Vagina (tissue), 2 donors: Measurements from ENCODE around the gene SH3YL1. TPM values are rescaled to one million over a fixed set of nuclear protein-coding genes. Genes with fewer than 3 reads are reported as not detected.

Experiments used
- DNase-seq, 2 donors: peaks; one replicate each; pipeline ENCODE4 v3.0.0-alpha.2; 2017; ENCODE audit errors: extremely low spot score in 2 of 2
- H3K27ac ChIP-seq: fragments of 200-600 bp; sonication (generic); one replicate; pipeline ENCODE4 v1.5.1; 2019
- H3K27me3 ChIP-seq: fragments of 200-600 bp; sonication (generic); one replicate; pipeline ENCODE4 v1.5.1; 2019
- H3K36me3 ChIP-seq, 2 donors: fragments of 200-600 bp; sonication (generic); one replicate each; pipeline ENCODE4 v1.5.1; 2017 to 2019
- H3K4me1 ChIP-seq: fragments of 200-600 bp; sonication (generic); one replicate; pipeline ENCODE4 v1.5.1; 2019
- H3K4me3 ChIP-seq, 2 donors: fragments of 200-600 bp; sonication (generic); 1 replicate in 1 of 2; 2 replicates in 1 of 2; pipeline ENCODE4 v1.5.1; 2016 to 2019
- H3K9me3 ChIP-seq: fragments of 200-600 bp; sonication (generic); one replicate; pipeline ENCODE4 v1.5.1; 2019
- POLR2A ChIP-seq, 2 donors: fragments of 450-650 bp; IDR thresholded peaks; one replicate each; pipeline ENCODE4 v1.6.1; 2017; ENCODE audit warnings: antibody characterized with exemption in 2 of 2, mild to moderate bottlenecking in 2 of 2, moderate library complexity in 2 of 2
- POLR2AphosphoS5 ChIP-seq, 2 donors: sonication (generic); formaldehyde crosslinking; IDR thresholded peaks; one replicate each; pipeline ENCODE4 v1.9.0; 2017; ENCODE audit warnings: antibody characterized with exemption in 2 of 2, mild to moderate bottlenecking in 2 of 2, low read depth in 1 of 2; ENCODE audit not compliant: insufficient read depth in 1 of 2
- intact Hi-C: fragments of 100-400 bp; cut with DNase I; formaldehyde crosslinking; loops from one replicate; pipeline ENCODE4 v1.15.1; 2023
- total RNA-seq: library from RNA; depleted of rRNA; stranded (reverse); fragments of >200 nt; gene quantifications from one replicate; pipeline ENCODE4 v1.2.3, GENCODE V29; 2016
- TF ChIP-seq, protein P1 (sequence below), 3 experiments: fragments of 450-650 bp in 2 of 3; fragments of 200-600 bp in 1 of 3; sonication (generic) in 1 of 3; IDR thresholded peaks; one replicate each; pipeline ENCODE4 v1.5.1; 2017 to 2019; ENCODE audit warnings: antibody characterized with exemption in 3 of 3, mild to moderate bottlenecking in 2 of 3, moderate library complexity in 2 of 3

SH3YL1 gene
- total RNA-seq, 1 donor from 2014 or later, result 32.9 TPM

GRCh38 chr2:296354-296753 lies 32.5 kb upstream of the SH3YL1 start:
- no peak overlapping the region for H3K4me3 ChIP-seq
- no peak for DNase-seq
- H3K36me3 ChIP-seq, result no peaks in the 10 kb centered on the region
- no peaks in the 10 kb centered on the region for H3K4me1 ChIP-seq
- intact Hi-C loops, result no loop called here
- no peaks in the 10 kb centered on the region for H3K27me3 ChIP-seq
- H3K9me3 ChIP-seq, result no peaks in the 10 kb centered on the region
- TF ChIP-seq, protein P1, sequence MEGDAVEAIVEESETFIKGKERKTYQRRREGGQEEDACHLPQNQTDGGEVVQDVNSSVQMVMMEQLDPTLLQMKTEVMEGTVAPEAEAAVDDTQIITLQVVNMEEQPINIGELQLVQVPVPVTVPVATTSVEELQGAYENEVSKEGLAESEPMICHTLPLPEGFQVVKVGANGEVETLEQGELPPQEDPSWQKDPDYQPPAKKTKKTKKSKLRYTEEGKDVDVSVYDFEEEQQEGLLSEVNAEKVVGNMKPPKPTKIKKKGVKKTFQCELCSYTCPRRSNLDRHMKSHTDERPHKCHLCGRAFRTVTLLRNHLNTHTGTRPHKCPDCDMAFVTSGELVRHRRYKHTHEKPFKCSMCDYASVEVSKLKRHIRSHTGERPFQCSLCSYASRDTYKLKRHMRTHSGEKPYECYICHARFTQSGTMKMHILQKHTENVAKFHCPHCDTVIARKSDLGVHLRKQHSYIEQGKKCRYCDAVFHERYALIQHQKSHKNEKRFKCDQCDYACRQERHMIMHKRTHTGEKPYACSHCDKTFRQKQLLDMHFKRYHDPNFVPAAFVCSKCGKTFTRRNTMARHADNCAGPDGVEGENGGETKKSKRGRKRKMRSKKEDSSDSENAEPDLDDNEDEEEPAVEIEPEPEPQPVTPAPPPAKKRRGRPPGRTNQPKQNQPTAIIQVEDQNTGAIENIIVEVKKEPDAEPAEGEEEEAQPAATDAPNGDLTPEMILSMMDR (IDR thresholded peaks at IDR 0.05), result no peak
- H3K27ac ChIP-seq, result no peak overlapping the region

- no peak for TF ChIP-seq POLR2AphosphoS5 (IDR thresholded peaks at IDR 0.05; ENCODE audit: insufficient read depth in 1 of 2, low read depth in 1 of 2)
- no peak for TF ChIP-seq POLR2A (IDR thresholded peaks at IDR 0.05)
- TF ChIP-seq, protein P1 (IDR thresholded peaks at IDR 0.05), result no peak
- Histone ChIP-seq H3K27ac (no peak overlapping the region), H3K4me3 (no peak overlapping the region), H3K9me3 (no peaks in the 10 kb centered on the region), H3K27me3 (no peaks in the 10 kb centered on the region), H3K36me3 (no peaks in the 10 kb centered on the region), H3K4me1 (peaks cover under 1% of the 10 kb centered on the region)
- intact Hi-C loops, result no loop called here
- DNase-seq, result no peak
These were observed 31.3 kb upstream of the SH3YL1 start for GRCh38 chr2:295090-295489.

DNA sequence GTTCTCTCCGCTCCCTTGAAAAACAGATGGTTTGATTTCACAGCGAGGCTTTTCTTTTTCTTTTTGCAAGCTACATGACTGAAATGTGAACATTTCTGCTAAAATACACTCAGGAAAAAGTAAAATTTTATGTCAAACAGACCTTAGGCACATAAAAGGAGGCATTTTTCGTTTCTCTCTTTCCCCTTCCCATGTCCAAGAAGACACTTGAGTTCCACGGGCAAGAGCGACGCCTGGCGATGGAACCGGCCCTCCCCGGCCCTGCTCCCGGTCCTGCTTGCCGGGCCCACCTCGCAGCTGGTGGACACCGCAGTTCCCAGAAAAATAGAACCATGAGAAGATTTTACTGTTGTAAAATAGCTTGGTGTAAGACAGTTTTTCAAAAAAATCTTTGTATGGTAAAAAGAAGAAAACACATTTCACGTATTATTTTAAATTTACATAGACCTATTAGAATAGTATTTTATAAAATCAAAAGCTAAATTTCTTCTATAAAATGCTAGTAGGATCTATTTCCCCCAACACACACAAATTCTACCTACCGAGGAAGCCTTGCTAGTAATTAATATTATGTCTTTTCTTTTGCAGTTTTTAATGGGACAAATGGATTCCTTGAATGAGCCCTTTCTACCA lies 26.4 kb upstream of the SH3YL1 start:
- peaks cover 4% of the 10 kb centered on the region for H3K27me3 ChIP-seq
- intact Hi-C loops, result no loop called here
- H3K9me3 ChIP-seq, result no peaks in the 10 kb centered on the region
- H3K36me3 ChIP-seq, result no peaks in the 10 kb centered on the region
- H3K27ac ChIP-seq, result no peak overlapping the region
- no peak for TF ChIP-seq POLR2AphosphoS5 (IDR thresholded peaks at IDR 0.05; ENCODE audit: insufficient read depth in 1 of 2, low read depth in 1 of 2)
- no peak for TF ChIP-seq POLR2A (IDR thresholded peaks at IDR 0.05)
- TF ChIP-seq, protein P1 (IDR thresholded peaks at IDR 0.05), result peak in 1 of 3 experiments; percentile 23
- H3K4me1 ChIP-seq, result peaks cover 31% of the 10 kb centered on the region
- peak overlapping the region; percentile 38 to 48 for H3K4me3 ChIP-seq
- DNase-seq, result no peak

- H3K4me3 ChIP-seq, result peak overlapping the region; percentile 38 to 48
- H3K27me3 ChIP-seq, result peaks cover 4% of the 10 kb centered on the region
- peaks cover 31% of the 10 kb centered on the region for H3K4me1 ChIP-seq
- TF ChIP-seq, protein P1 (IDR thresholded peaks at IDR 0.05), result no peak
- H3K36me3 ChIP-seq, result no peaks in the 10 kb centered on the region
- no peak overlapping the region for H3K27ac ChIP-seq
- DNase-seq, result no peak
- intact Hi-C loops, result no loop called here
- no peaks in the 10 kb centered on the region for H3K9me3 ChIP-seq
These were observed 25.7 kb upstream of the SH3YL1 start for GRCh38 chr2:289362-290089.

DNA sequence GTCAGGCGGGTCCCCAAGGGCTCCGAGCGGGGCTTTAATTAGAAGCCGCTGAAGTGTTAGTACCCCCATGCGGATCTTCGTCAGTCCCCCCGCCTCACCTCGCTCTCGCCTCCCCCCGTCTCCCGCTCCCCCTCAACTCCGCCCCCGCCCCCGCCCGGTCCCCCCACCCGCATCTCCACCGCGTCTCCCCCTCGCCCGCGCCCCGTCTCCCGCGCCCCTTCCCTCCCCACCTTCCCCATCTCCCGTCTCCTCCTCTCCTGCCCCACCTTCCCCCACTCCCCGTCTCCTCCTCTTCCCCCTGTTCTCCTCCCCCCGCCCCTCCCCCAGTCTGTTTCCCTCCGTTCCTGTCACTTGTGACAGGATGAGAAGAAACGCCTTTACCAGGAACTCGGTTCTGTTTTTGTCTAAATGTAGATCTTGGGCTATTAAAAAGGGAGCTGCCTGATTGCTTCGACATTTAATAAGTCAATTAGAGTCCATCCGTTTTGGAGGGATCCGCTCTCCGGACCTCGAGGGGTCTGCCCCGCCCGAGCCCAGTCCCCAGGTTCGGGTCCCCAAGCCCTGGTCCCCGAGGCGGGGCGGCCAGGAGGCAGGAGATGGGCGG lies 25.0 kb upstream of the SH3YL1 start:
- Histone ChIP-seq H3K27ac (no peak overlapping the region), H3K9me3 (no peaks in the 10 kb centered on the region), H3K36me3 (no peaks in the 10 kb centered on the region), H3K27me3 (peaks cover 4% of the 10 kb centered on the region), H3K4me3 (peak overlapping the region; percentile 40 to 48), H3K4me1 (peaks cover 31% of the 10 kb centered on the region)
- no peak for TF ChIP-seq POLR2AphosphoS5 (IDR thresholded peaks at IDR 0.05; ENCODE audit: insufficient read depth in 1 of 2, low read depth in 1 of 2)
- no peak for TF ChIP-seq POLR2A (IDR thresholded peaks at IDR 0.05)
- TF ChIP-seq, protein P1 (IDR thresholded peaks at IDR 0.05), result no peak
- intact Hi-C loops, result no loop called here
- no peak for DNase-seq
